ENCODE results near the gene PTTG2.

PTTG2 gene

DNA sequence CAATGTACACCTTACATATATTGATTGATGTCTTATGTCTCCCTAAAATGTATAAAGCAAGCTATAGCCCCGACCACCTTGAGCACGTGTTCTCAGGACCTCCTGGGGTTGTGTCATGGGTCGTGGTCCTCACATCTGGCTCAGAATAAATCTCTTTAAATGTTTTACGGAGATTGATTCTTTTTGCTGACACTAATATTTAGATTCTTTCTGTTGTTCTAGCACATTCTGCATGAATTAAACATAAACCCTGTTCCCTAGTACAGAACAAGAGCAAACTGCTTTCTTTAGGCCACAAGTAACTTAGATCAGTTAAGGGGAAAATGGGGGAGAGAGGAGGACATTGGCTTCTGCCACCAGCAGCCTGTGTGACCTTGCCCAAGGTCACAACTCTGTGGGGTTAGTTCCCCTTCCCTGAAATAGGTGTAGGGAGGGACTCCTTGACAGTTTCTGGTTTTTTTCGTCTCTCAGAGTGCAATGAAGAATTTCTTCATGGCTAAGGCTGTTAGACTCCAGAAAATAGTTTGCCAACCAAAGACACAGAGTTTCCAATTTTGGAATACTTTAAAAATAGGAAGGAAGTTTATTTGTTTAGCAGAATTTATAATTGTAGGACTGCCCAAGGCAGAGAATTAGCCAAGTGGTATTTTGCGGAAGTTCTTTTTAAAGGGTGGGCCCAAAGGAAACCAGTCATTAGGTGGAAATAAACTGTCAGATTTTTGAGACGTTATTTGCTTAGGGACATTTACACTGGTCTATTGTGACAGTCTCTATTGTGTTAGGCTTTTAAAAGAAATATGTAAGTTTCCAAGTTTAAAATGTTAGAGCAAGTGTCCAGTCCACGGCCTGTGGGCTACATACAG, 29.4 kb downstream of the PTTG2 start:
- no peak for DNase-seq

DNA sequence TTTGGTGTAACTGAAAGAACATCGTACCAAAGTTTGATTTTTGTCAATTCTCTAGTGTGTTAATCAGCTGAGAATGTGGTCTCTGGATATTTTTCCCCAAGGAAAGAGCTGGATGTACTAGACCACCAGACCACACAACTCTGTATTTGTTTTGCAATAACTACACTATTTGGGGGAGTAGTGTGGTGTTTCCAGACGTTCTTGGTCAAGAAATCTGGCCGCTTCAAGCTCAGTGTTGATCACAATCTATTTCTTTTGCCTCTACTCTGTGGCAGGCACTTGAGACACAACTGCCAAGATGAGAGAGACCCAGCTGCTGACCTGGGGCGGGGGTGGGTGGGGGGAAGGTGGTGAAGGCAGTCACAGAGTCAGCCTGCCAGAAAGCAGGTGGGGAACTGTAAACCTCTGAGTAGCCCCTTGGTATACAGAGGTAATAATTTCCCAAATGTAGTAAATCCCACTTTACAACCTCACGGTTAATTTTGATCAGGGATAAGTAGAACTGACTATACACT, 30.6 kb downstream of the PTTG2 start:
- DNase-seq = no peak

DNA sequence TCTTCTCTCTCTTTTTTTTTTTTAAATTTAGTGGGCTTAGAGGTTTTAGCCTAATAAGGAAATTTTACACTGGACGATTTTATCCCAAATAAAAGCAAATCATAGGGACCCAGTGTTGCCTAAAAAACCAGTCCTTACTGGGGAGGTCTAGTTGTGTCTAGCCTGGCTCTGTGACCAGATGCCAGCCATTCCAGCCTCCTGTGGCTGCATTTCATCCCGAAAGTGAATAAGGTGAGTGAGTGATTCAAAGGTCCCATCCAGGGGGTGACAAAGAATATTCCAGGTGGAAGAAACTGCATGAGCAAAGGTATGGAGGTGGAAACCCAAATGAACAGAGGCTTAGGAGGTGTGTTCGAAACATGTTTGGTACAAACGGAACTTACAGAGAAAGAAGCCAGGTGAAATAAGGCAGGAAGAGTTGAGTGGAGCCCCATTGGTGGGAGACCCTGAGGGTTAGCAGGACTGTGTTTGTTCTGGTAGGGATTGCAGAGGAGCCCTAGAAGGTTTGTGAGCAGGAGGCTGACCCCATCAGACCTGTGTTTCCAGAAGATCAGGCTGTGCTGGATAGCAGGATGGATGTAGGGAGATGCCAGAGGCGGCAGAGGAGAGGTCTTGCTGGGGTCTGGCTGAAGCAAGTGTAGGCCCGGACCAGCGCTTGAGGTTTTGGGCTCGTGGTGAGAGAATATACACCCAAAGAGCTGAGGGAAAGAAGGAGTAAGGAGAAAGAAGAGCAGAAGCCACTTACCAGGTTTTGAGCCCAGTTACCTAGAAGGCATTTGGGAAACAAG, 31.6 kb downstream of the PTTG2 start:
- DNase-seq = no peak

DNA sequence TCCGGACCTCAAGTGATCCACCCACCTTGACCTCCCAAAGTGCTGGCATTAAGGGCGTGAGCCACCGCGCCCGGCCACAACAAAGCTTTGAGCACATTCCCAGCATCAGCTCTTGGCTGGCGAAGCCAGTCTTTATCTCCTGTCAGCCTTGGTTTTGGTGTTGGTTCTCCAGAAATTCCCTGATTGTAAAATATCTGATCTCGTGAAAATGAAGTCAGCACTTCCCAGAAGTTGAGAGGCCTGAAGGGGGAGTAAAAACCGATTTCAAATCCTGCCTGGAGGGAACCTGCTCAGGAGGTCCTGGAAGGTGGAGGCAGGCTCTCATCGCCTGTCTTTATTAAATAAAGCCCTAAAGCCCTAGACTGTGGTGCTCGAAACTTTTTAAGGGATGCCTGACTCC, 33.6 kb downstream of the PTTG2 start:
- DNase-seq = no peak

DNA sequence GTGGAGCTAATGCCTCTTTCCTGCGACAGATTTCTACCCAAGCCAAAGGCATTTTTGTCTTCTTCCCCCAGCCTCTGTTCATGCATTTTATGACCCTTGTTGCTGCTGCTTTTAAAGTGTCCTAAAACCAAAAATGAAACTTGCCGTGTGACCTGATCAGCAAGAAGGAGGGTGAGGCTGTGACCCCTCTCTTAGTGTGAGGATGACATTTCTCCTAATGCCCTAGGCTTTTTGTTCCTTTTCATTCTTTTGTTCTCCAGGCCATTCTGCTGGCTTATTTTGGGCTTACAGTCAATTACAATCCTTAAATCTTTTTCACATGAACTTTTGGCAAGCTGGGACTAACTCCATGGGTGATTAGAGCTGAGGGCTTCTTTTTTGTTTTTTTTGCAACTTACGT, 34.4 kb downstream of the PTTG2 start:
- DNase-seq = no peak

DNA sequence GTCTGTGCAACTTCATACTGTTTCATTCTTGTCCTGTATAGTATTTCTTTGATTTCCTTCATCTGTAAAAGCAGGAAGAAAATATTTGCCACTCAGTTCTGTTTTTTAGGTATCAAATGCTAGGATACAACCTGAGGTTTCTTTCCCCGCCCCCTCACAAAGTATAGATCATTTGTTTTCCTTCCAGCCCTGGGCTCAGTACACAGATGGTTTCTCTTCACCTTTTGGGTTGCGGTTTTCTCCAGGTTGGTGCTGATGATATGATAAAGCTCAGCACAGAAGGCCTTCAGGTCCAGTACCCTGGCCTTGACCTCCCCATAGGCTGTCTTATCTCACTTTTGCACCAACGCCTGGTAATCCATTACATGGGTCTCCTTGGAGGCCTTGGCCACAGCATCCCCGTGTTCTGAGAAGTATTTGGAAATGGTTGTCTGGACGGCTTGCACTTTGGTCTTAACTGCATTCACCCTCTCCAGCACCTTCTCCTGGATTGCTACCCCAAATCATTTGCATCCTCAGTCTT, 35.2 kb downstream of the PTTG2 start:
- no peak for DNase-seq

DNA sequence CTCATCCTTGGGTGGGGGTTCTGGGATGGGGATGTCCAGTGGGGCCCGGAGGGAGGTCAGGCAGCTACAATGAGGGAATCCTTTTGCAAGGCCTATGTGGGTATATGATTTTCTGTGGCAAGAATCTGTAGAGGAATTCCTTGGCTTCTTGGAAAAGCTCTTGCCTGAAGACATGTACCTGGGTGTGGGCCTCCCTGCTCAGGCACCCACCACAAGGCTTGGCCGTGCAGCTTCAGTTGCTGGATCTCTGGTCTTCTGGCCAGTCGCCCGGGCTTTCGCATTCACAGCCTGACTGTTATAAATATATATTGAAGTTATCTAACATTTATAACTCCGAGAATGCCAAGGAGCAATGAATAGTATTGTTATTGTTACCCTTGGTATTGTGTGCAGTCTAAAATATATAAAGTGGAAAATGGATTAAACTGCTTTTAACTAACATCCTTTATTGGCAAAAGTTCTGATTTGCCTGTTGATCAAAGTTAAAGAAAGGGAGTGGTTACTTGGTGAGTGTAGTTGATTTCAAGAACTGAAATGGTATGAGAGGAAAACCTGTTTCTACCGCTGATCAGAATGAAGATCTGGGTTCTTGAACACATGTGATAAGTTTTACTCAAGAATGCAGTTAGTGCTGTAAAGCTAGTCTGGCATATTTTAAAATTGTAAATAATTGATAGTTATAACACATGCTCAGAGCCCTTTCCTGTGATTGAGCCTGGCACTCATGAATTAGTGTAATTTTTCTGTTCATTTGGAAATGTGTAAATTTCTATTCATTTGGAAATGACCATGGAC, 36.0 kb downstream of the PTTG2 start:
- no peak for DNase-seq

DNA sequence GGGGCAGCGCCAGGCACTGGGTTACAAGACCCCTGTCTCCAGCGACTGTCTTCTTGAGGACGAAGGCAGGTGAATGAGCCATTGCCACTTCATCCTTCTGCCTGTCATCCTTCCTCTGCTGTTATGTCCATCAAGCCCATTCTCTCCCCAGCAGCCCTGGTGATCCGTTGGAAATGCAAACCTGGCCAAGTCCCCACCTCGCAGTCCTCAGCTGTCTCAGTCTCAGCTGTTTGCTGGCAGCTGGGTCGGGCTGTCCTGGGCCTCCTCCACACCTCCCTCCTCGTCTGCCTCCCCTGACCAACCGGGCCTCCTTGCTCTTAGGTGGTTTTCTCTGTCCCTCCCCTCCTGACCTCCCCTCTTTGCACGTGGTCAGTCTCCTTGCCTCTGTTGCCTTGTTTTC, 38.0 kb downstream of the PTTG2 start:
- DNase-seq = no peak

DNA sequence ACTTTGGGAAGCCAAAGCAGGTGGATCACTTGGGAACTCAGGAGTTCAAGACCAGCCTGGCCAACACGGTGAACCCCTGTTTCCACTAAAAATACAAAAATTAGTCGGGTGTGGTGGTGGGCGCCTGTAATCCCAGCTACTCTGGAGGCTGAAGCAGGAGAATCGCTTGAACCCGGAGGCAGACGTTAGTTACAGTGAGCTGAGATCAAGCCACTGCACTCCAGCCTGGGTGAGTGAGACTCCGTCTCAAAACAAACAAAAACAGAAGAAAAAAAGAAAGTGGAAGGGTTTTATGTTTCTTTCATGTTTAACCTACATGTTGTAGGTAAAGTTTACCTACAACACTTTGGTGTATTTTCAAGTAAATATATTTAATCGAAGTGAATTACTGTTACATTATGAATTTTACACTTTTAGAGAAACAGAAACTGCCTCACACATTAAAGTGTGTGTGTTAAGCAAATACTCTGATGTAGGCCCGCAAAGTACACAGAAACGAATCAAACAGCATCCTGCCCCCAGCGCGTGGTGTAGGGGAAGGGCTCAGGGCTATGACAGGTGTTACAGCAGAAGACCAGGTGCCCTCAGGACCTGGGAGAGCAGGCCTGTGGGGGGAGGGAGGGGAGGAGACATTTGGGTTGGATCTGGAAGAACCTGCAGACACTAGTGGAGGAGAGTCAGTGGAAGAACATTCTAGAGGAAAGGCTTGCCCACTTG, 39.0 kb downstream of the PTTG2 start:
- DNase-seq = no peak

DNA sequence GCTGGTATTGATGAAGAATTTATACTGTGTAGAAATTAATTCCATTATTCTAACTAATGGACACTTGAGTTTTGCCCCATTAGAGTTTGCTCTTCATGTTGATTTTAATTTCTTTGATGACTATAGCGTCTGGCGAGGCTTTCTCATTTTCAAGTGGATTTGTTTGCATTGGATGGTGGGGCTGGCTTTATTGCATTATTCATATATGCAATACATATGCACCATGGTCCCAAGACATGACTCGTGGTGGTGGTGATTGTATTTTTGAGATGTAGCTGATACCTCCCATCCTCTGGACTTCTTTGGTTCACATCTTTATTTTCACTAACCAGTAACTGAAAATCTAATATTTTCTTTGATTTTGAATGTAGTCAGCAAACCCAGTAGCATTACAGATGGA, 39.8 kb downstream of the PTTG2 start:
- no peak for DNase-seq

DNA sequence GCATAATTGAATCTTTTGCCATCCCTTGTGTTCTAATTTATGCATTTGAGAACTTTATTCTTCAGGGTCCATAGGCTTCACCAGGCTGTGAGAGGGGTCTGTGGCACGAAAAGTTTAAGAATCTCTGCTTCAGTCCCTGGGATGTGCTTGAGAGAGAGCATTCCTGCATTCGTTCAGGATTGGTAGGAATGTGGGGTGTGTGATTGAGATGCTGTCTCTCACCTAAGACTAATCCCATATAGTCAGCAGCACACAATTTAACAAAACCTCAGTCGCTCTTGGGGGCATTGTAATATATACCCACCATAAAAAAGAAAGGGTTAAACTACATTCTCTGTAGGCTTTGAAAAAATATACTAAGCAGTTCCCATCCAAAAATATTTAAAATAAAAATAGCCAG, 41.7 kb downstream of the PTTG2 start:
- DNase-seq = no peak

DNA sequence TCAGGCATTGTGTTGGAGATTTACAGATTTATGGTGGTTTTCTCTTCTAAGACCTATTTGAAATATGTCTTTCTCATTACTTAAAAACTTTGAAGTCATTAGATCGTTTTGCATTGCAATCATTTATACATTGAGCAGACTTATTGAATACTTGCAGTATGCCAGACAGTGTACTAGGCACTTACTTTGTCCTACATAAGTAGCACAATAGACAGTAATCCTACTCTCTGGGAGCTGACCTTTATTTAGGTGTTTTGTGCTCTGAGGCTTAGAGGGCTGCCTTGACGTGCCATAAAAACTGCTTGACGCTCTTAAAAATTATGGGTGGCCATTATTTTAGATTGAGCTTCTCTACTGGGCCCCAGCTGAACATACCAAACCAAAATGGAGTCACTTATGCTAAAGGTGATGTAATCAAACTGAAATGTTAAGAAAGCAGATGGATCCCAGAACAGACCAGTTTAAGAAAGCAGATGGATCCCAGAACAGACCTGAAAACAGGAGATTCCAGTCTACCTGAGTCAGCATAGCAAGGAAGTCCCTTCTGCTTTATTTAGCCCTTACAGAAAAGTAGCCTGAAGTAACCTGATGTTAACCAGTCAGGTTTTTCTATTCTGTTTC, 42.4 kb downstream of the PTTG2 start:
- no peak for DNase-seq

DNA sequence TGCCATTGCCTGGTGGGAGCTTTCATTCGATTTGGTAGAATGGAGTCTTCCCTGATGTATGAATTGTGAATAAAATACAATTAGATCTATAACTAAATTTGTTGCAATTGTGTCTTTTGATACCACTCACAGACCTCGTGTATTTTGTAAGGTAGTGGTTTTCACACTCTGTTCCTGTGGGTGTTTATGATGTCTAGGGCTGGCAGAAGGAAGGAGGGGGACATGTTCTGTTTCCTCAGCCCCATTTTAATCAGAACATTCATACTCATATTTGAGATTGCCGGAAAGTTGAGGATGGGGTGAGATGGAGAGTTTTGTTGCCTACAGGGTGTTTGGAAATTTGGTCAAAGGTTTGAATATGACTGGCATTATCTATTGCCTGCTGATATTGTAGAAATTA, 42.9 kb downstream of the PTTG2 start:
- DNase-seq = no peak

DNA sequence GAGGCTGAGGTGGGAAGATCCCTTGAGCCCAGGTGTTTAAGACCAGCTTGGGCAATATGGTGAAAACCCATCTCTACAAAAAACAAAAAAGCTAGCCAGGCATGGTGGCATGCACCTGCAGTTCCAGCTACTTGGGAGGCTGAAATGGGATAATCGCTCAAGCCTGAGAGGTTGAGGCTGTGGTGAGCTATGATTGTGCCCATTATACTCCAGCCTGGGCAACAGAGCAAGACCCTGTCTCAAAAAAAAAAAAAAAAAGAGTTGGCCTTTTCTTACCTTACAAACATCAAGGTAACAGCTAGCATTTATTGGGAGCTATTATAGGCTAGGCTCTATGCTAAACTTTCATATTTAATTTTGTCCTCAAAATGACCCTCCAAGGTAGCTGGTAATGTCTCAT, 43.4 kb downstream of the PTTG2 start:
- no peak for DNase-seq

DNA sequence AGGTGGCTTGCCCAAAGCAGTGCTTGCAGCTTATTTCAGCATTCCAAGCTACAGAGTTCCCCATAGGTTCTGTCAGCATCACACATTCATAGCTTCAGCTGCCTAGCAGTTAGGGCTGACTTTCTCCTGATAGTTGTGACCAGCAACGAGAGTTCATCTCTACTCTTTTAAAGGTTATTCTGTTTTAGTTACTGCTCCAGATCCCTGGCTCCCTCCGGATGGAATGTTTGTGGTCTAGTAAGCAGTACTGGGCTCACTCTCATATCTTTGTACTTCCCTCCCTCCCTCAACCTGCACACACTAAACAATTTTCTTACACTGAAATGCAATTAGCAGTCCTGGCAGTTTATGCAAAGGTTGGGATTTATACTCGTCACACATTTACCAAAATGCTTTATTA, 43.9 kb downstream of the PTTG2 start:
- no peak for DNase-seq

DNA sequence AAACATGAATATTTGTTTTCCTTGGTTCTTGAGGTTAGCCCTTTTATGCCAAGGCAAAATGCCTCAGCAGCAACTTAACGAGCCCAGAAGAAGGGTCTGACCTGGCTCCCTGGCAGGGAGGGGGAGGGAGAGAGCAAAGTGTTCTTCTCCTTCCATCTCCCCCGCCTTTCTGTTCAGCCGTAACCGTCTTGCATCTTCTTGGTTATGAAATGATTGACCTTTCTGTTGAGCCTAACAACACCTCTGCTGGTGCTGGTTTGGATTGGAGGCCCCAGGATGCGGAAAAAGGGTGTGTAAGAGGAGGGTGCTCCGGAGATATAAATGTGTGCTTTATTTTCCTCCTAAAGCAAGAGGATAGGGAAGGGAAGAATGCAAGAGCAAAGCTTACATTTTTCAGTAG, 44.7 kb downstream of the PTTG2 start:
- no peak for DNase-seq

DNA sequence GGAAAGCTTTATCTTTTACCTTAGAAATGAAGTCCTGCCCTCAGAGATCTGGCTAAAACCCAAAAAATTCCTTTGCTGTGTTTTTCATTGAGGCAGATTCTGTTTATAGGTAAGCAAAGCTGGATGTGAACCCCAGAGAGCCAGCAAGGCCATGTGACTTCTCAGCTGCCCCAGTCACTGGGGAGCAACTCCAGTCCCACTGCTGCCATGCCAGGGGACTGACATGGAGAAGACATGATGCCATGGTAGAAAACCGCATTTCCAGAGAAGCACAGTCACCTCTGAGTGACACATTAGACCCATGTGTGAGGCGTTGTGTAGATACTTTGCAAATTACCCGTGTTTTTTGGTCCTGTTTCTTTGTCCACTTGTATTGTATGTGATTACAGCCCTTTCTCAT, 45.4 kb downstream of the PTTG2 start:
- DNase-seq = no peak

DNA sequence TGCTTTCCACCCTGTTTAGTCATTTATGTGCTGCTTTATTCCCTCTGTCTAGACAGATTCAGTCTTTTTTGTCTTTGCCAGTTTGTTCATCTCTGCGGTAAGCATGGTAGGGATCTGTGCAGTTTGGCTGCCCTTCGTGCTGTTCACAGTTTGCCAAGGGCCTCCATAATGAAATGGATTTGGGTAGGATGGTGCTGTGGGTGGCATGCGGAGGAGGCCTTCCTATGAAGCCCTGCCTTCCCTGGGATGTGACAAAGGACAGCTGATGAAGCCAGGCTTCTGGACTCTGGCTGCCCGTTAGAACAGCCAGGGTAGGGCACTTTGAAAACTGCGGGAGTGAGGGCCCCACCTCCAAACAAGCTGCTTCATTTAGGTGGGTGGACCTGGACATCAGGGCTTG, 47.4 kb downstream of the PTTG2 start:
- no peak for DNase-seq

DNA sequence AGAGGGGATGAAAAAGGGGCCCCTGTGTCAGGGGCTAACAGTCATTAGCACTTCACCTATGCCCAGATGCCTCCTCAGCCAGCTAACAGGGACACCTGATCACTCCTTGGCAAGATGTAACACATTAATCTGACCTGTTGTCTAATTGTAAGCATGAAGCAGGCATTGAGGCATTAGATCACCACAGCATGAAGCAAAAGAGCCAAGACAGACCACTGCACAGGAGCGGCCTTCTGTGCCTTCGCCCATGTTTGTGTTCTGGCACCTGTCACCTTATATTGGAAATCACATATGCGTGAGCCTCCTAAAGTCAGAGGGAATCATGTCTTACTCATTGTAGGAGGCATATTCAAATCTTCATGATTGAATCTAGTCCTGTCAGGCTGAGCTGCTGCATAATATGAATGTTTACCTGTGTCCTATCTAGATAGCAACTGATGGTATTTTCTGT, 48.4 kb downstream of the PTTG2 start:
- DNase-seq = no peak

DNA sequence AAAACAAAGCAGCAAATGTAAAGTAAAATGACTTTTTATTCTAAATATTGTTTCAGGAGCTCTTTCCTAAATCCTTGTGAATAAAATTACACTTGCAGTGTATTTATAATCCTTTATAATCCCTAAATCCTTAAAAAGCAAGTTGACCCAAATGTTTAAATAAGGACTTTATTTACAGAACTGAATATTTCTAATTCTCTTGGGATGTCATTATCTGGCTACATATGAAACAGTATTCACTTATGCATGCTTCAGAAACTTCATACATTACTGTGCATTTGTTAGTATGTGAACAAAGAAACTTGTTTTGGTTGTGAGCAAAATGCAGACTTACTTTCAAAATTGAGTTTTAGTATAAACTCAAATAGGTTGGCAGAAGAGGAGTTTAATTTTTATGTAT, 49.2 kb downstream of the PTTG2 start:
- no peak for DNase-seq

DNA sequence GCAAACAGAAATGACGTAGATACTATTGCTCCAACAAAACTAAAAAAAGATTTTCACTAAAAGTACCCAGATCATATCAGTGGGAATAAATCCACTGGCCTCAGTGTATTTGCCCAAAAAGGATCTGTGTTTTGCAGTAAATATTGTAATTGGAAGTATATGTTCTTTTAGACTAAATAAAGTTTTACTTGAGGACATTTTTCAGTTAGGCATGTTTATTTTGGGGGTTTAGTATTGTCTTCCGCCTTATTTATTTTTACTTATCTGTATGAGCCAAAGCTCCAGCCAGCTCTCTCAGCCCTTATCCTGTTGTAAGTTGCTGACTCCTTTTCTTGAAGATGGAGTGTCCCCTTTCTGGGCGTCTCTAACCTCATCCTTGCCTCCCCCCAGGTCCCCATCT, 49.8 kb downstream of the PTTG2 start:
- DNase-seq = no peak

All from stimulated activated CD4-positive, alpha-beta T cell treated with anti-CD3 and anti-CD28 coated beads, Interleukin-4, amount 100 ng/mL, for 4 hours (primary cell).